Body of pancreas (tissue), 4 donors: Measurements from ENCODE around the gene PLCD3. TPM values are rescaled to one million over a fixed set of nuclear protein-coding genes. Genes with fewer than 3 reads are reported as not detected.

Source experiments
- ATAC-seq: fragments of 150-250 bp; one replicate; pipeline ENCODE4 v1.9.1; 2016
- DNase-seq, 4 donors: peaks; one replicate each; pipeline ENCODE4 v3.0.0-alpha.2; 2019
- H3K27ac ChIP-seq, 4 donors: fragments of 200-600 bp; sonication (generic); 1 replicate in 3 of 4; 2 replicates in 1 of 4; pipeline versions ENCODE4 v1.5.1 to v1.6.1; 2016 to 2019; ENCODE audit warnings: mild to moderate bottlenecking in 1 of 4, mixed read lengths in 1 of 4, moderate library complexity in 1 of 4
- H3K27me3 ChIP-seq, 2 donors: fragments of 200-600 bp; sonication (generic); one replicate each; pipeline ENCODE4 v1.6.0; 2016; ENCODE audit warnings: mild to moderate bottlenecking in 1 of 2
- H3K36me3 ChIP-seq, 2 donors: fragments of 200-600 bp; sonication (generic); replicated peaks in 1 of 2; 2 replicates each; pipeline ENCODE4 v1.5.1; 2016; ENCODE audit warnings: low read depth in 2 of 2; ENCODE audit not compliant: insufficient read depth in 1 of 2
- H3K4me1 ChIP-seq: fragments of 200-600 bp; sonication (generic); one replicate; pipeline ENCODE4 v1.6.0; 2016
- H3K4me3 ChIP-seq, 2 donors: fragments of 200-600 bp; sonication (generic); 1 replicate in 1 of 2; 2 replicates in 1 of 2; pipeline ENCODE4 v1.5.1; 2016 to 2019
- H3K9me3 ChIP-seq, 3 donors: fragments of 200-600 bp; sonication (generic); 1 replicate in 2 of 3; 2 replicates in 1 of 3; pipeline ENCODE4 v1.5.1; 2016
- POLR2A ChIP-seq, 3 donors: fragments of 450-650 bp; IDR thresholded peaks; one replicate each; pipeline ENCODE4 v1.6.1; 2016; ENCODE audit warnings: antibody characterized with exemption in 3 of 3, mild to moderate bottlenecking in 2 of 3
- WGBS, 2 donors: methylation state at CpG; one replicate each; pipeline ENCODE4 v1.1.5; 2017; 5-methylcytosine and 5-hydroxymethylcytosine counted together
- intact Hi-C: fragments of 100-400 bp; cut with DNase I; formaldehyde crosslinking; loops from one replicate; pipeline ENCODE4 v1.15.1; 2023
- total RNA-seq, 2 donors: library from RNA; depleted of rRNA; stranded (reverse); fragments of >200 nt; gene quantifications; one replicate each; pipeline ENCODE4 v1.1.0, GENCODE V29; 2016
- TF ChIP-seq, protein P1 (sequence below), 7 experiments: fragments of 450-650 bp in 4 of 7; fragments of 200-600 bp in 3 of 7; sonication (generic) in 3 of 7; IDR thresholded peaks; one replicate each; pipeline ENCODE4 v1.5.1; 2016 to 2019; ENCODE audit warnings: antibody characterized with exemption in 7 of 7

PLCD3 gene
- total RNA-seq, 2 donors from 2014 or later = 5.4 to 23.4 TPM

DNA sequence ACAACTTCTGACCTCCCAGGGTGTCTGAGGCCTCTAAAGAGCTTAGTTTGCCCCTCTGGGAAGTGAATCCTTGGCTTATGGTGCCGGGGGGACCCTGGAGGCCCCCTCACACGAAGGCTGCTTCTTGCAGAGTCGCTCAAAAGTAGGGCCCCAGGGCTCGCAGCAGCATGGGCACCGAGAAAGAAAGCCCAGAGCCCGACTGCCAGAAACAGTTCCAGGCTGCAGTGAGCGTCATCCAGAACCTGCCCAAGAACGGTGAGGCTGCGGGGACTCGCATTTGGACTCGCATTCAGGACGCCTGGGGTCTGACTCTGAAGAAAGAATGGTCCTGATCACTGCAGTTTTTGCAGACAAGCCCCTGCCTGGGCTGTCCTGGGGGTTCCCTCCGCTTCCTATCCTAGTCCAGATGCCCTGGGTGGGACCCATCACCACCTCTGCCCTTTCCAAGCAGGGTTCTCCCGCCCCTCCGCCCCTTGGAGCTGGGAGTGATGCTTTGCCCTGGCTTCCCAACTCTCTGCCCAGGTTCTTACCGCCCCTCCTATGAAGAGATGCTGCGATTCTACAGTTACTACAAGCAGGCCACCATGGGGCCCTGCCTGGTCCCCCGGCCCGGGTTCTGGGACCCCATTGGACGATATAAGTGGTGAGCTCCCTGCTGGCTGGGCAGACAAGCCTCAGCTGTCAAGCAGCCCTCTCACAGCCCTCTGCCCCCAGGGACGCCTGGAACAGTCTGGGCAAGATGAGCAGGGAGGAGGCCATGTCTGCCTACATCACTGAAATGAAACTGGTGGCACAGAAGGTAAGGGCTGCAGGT is 3.9 kb upstream of the PLCD3 start:
- DNase-seq = peak in 2 of 4 donors; percentile 30 to 38
- Histone ChIP-seq H3K4me1 (peaks cover 43% of the 10 kb centered on the region), H3K27ac (peak overlapping the region in 3 of 4 donors; percentile 78 to 80 (median 78)), H3K4me3 (peak overlapping the region; percentile 64 to 87), H3K36me3 (no peaks in the 10 kb centered on the region), H3K9me3 (no peaks in the 10 kb centered on the region), H3K27me3 (no peaks in the 10 kb centered on the region)
- TF ChIP-seq POLR2A (IDR thresholded peaks at IDR 0.05) = no peak
- TF ChIP-seq, protein P1, sequence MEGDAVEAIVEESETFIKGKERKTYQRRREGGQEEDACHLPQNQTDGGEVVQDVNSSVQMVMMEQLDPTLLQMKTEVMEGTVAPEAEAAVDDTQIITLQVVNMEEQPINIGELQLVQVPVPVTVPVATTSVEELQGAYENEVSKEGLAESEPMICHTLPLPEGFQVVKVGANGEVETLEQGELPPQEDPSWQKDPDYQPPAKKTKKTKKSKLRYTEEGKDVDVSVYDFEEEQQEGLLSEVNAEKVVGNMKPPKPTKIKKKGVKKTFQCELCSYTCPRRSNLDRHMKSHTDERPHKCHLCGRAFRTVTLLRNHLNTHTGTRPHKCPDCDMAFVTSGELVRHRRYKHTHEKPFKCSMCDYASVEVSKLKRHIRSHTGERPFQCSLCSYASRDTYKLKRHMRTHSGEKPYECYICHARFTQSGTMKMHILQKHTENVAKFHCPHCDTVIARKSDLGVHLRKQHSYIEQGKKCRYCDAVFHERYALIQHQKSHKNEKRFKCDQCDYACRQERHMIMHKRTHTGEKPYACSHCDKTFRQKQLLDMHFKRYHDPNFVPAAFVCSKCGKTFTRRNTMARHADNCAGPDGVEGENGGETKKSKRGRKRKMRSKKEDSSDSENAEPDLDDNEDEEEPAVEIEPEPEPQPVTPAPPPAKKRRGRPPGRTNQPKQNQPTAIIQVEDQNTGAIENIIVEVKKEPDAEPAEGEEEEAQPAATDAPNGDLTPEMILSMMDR (IDR thresholded peaks at IDR 0.05) = no peak
- no peak for ATAC-seq
- intact Hi-C loops = loop anchor here (5.0 kb wide), 1 partner anchor 61 kb away; no protein-coding TSS in a partner anchor
- WGBS, 2 donors = 27 to 60% methylated on average over 8 to 21 of the region's 21 CpGs

- WGBS, 2 donors = 0 to 6% methylated on average over 17 to 40 of the region's 40 CpGs
These were observed 3.1 kb upstream of the PLCD3 start, which contains the start of gene ACBD4 for GRCh38 chr17:45135192-45135977. Gene ACBD4, plus strand, starts transcription at chr17:45135687. Its CDS starts 458 bp downstream, at chr17:45136145.

DNA sequence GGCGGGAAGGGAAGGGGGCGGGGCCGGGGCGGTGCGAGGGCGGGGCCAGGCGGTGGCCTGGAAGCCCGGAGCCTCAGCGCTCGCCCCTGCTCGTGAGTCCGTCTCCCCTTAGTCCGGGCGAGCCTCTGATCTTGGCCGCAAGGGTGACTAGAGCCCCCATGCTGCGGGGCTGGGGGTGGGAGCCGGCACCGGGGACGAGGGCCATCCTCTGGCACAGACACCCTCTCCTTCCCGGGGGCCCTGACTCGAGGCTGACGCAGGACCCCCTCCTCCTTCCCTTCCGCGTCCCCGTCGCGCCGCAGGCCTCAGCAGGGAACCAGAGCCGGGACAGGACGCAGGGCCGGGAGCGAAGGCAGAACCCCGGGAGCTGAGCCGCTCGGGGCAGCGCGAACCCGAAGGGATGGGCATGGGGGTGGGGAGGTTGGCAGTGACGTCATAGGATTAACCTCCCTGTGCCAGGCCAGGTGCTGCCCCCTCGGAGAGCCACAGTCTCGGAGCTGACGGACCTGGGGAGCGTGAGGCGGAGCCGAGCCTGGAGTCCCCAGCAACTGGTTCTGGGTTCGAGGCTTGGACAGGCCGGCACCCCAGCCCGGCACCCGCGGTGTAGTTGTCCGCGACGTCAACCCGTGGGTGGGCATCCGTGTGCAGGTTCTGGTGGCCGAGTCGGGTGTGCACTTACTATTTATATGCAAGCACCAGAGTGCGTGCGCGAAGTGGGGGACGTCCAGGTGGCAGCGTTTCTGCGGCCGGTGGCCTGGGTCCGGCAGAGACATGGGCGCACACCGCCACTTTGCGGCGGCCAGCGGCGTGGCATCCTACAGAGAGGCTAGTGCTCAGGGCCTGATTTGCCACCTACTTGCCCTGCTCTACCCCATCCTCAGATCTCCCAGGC is 503 bp upstream of the PLCD3 start:
- intact Hi-C loops = no loop called here
- ATAC-seq = peak; percentile 68
- H3K4me1 ChIP-seq = peaks cover 51% of the 10 kb centered on the region
- 1% methylated on average over 27 to 54 of the region's 71 CpGs for WGBS, 2 donors
- peak; percentile 82 to 87 (median 86) for DNase-seq
- H3K27ac ChIP-seq = peak overlapping the region; percentile 90 to 97 (median 92)
- H3K9me3 ChIP-seq = no peaks in the 10 kb centered on the region
- no peaks in the 10 kb centered on the region for H3K27me3 ChIP-seq
- peak overlapping the region; percentile 63 to 66 for H3K4me3 ChIP-seq
- peak; percentile 49 to 70 (median 69) for TF ChIP-seq POLR2A (IDR thresholded peaks at IDR 0.05)
- TF ChIP-seq, protein P1 (IDR thresholded peaks at IDR 0.05) = peak; percentile 67 to 87 (median 76)
- no peaks in the 10 kb centered on the region for H3K36me3 ChIP-seq

More at GRCh38 chr17:45135192-45135977, 3.1 kb upstream of the PLCD3 start, which contains the start of gene ACBD4:
- peaks cover 49% of the 10 kb centered on the region for H3K4me1 ChIP-seq
- TF ChIP-seq POLR2A (IDR thresholded peaks at IDR 0.05) = peak; percentile 40 to 85 (median 80)
- TF ChIP-seq, protein P1 (IDR thresholded peaks at IDR 0.05) = peak; percentile 100
- H3K4me3 ChIP-seq = peak within 1 kb of the TSS; percentile 64 to 87
- peak; percentile 91 for ATAC-seq
- intact Hi-C loops = loop anchor here (5.0 kb wide), 1 partner anchor 62 kb away; no protein-coding TSS in a partner anchor
- no peaks in the 10 kb centered on the region for H3K9me3 ChIP-seq
- DNase-seq = peak; percentile 96 to 98 (median 97)
- H3K27me3 ChIP-seq = no peaks in the 10 kb centered on the region
- H3K36me3 ChIP-seq = no peaks in the 10 kb centered on the region
- H3K27ac ChIP-seq = peak within 1 kb of the TSS; percentile 60 to 80 (median 78)

- 0 to 9% methylated on average over 4 to 34 of the region's 46 CpGs for WGBS, 2 donors
- no peaks in the 10 kb centered on the region for H3K9me3 ChIP-seq
- TF ChIP-seq POLR2A (IDR thresholded peaks at IDR 0.05) = no peak
- TF ChIP-seq, protein P1 (IDR thresholded peaks at IDR 0.05) = peak; percentile 49 to 76 (median 66)
- peak; percentile 30 to 54 (median 43) for DNase-seq
- H3K4me1 ChIP-seq = peaks cover 46% of the 10 kb centered on the region
- ATAC-seq = peak; percentile 1
- H3K27me3 ChIP-seq = no peaks in the 10 kb centered on the region
- intact Hi-C loops = no loop called here
- H3K27ac ChIP-seq = peak overlapping the region; percentile 90 to 97 (median 92)
- H3K36me3 ChIP-seq = no peaks in the 10 kb centered on the region
- H3K4me3 ChIP-seq = peak overlapping the region; percentile 38 to 63
These were observed 547 bp downstream of the PLCD3 start for GRCh38 chr17:45131616-45132319.
